Measurements from ENCODE around the gene IQCH.

Gene IQCH

GRCh38 chr15:67543348-67543718, 288.7 kb downstream of the IQCH start:
- DNase-seq: no peak

GRCh38 chr15:67544475-67544874, 289.9 kb downstream of the IQCH start:
- no peak for DNase-seq

GRCh38 chr15:67545864-67546263, 291.3 kb downstream of the IQCH start:
- no peak for DNase-seq

GRCh38 chr15:67547064-67547463, 292.5 kb downstream of the IQCH start:
- no peak for DNase-seq

DNA sequence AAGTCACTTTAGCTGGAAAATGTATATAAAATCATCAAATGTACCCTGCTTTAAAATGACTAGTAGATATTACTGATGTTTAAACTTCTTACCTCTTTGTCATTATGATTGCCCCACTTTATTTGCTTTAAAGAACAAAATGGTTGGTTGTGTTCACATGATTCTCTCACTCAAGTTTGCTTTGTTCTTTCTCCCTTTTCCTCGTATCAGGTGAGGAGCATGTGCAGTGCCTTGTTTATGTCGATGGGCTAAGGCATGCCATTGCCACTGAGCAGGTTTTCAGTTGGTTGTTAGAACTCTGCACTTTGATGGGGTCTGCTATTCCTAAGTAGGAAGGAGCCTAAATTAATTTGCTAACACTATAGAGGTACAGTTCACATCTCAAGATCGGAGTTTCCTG, 293.2 kb downstream of the IQCH start:
- no peak for DNase-seq

GRCh38 chr15:67548236-67548852, 293.8 kb downstream of the IQCH start:
- DNase-seq: no peak

- no peak for DNase-seq
Observed at GRCh38 chr15:67548862-67549651, 294.5 kb downstream of the IQCH start.

GRCh38 chr15:67549736-67550135, 295.1 kb downstream of the IQCH start:
- DNase-seq: no peak

DNA sequence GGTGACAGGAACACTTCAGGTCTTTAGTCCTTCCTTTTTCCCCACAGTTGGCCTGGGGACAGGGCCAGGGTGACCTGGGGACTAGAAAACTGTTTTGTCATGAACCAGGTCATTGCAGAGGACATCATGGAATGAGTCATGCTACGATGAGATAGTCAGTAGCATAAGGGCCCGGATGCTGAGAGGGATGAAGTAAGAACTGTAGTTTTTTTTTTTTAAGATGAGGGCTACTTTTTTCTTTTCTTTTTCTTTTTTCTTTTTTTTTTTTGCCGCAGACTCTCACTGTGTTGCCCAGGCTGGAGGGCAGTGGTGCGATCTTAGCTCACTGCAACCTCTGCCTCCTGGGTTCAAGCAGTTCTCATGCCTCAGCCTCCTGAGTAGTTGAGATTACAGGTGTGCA, 295.9 kb downstream of the IQCH start:
- DNase-seq: no peak

DNA sequence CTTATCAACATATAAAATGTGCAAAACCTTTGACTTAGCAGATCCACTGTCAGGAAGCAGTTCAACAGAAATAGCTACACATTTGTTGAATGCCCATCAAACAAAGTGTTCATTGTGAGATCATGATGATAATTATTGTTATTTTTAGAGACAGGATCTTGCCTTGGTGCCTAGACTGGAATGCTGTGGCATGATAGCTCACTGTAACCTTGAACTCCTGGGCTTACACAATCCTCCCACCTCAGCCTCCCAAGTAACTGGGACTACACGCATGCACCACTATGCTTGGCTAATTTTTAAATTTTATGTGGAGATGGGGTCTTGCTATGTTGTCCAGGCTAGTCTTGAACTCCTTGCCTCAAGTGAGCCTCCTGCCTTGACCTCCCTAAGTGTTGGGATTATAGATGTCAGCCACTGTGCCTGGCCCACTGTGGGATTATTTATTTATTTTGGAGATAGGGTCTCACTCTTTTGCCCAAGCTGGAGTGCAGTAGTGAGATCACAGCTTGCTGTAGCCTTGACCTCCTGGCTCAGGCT, 296.7 kb downstream of the IQCH start:
- no peak for DNase-seq

Measured in T1000 (cell line).